ENCODE data around the gene ITGB1BP1. TPM values are rescaled to one million over a fixed set of nuclear protein-coding genes. Genes with fewer than 3 reads are reported as not detected.

Gene ITGB1BP1
- total RNA-seq, 1 donor from 2014 or later, result 41.0 TPM

DNA sequence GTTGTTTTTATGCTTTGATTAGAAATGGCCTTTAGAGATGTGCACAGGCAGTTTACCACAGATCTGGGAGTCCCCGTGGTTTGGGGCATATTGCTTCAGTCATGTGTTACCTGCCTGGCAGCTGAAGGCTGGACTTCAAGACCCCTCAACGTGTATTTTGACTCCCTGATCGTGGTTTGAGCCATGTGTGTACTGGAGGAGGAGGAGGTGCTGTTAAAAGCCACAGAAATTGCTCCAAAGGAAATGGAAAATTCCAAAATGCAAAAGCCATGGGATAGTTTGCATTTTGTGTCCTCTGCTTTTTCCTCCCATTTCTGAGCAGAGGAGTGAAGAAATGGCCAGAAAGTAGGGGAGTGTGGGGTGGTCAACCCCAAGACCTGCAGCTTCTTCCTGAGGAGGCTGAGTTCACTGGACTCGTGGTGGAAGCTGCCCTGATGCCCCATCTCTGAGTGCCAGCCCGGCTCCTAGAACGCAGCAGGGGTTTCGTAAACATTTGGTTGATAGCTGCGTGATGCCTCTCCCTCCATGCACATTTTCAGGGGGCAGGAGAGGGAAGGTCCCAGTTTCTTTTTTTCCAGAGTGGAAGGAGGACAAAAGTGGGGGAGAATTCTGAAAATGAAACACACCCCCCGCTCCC, 45.7 kb downstream of the ITGB1BP1 start:
- no peak for DNase-seq

DNA sequence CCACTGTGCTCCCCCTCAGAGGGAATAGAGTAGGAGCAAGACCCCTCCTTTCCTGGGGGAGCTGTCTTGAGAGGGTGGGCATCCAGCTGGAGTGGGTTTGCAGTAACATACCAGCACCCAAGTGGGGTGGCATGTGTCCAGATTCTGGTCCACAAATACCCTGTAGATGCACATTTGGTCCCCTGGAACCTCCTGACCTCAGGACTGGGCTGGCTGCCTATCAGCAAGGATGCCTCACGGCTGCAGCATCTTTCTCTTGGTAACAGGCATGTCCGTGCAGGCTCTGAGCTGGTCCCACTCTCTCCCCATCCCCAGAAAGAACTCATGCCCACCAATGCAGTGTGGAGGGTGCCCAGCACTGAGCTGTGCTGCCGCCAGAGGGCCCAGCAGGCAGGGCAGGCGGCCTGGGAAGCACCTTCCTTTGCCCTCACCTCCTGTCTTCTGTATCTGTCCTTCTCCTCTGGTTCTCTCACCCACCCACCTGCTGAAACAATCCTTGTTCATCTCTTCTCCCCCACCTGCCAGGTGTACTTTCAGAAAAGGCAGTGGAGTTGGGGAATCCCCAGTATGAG, 47.4 kb downstream of the ITGB1BP1 start:
- DNase-seq, result no peak

DNA sequence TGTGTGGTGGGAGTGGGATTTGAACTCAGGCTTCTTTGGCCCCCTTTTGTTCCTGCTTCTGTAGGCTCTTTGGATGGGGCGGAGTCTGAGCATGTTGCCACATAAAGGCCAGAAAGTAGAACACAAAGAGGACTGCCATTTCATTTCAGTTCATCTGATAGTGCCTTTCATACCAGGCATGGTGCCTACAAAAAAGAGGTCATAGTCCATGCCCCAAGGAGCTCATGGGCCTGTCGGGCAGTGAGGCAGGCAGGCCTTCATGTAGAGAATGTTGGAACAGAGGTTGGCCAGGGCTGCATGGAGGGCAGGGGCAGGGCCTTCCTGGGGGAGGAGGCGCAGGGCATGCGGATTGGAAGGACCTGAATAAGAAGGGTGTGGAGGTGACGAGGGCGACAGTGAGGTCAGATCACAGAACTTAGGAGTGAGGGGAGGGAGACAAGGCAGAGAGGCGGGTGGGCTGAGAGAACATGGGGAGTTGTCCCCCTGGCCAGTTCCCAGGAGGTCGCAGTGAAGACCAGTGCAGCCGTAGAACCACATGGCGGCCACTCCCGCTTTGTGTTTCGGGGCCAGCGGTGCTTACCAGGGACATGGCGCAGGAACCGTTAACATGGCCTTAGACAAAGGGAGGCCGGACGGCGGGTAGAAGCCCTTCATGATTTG, 49.1 kb downstream of the ITGB1BP1 start:
- DNase-seq, result no peak

DNA sequence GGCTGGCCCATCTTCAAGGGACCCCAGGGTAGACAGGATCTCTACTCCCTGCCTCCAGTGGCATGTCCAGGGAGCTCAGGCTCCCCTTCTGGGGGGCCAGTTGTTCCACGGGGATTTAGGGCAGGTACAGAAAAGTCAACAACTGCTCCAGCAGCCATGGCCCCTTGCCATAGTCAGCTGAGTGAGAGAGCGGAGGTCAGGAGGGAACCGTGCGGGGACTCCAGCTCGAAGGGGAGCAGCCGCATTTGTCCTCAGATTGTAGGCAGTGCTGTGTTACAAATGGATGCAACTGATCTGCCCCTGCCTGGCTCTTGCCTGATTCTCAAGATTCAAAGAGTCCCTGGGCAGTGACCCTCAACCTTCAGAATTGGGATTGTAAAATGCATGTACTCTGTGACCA, 49.9 kb downstream of the ITGB1BP1 start:
- no peak for DNase-seq

DNA sequence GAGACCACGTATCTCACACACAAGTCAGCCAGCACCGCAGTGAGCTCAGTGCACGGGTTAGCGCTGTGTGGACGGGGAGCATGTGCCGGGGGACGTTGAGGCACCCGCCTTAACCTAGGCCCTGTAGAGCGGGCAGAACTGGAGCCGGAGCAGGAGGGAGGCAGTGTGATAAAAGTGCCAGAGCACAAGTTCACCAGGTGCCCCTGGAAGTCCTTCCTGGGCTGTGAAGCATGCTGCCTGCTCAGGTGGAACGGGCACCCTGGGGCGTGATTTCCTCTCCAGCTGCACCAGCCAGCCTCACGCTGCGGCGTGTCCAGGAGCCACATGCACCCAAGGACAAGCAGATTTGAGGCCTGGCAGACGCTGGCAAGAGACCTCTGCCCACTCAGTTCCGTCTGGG, 50.3 kb downstream of the ITGB1BP1 start:
- no peak for DNase-seq

DNA sequence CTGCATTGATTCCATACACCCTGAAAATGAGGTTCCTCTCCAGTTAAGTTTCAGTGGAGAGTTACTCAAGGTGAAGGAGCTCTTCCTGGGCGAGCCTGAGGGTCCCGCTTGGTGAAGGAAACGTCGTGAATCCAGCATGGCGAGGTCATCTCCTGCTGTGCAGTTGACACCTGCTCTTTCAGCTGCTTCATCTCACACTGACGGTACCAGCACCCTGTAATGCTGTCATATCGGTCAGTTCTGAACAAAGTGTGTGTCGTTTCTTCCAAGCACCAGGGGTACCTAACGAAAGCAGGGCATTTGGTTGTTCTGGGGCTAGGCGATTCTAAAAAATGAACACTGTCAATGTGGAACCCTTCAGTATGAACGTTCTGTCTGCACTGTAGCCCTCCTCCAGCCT, 52.6 kb downstream of the ITGB1BP1 start:
- no peak for DNase-seq

DNA sequence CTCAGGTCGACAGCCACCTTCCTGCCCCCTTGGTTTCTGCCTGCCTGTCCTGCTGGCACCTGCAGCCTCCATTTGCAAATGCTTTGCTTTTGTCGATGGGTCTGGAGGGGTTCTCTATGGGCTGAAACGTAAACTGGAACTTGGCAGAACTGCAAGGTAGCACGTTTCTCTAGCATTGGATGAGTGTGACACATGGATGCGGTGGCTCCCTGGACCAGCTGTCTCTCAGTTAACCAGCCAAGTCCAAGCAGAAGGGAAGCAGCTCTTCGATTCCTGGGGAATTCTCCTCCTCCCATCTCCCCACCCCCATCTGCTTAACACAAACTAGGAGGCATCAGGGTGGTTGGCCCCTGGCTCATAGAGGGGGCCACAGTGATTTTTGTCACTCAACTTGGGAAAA, 57.3 kb downstream of the ITGB1BP1 start:
- DNase-seq, result no peak

DNA sequence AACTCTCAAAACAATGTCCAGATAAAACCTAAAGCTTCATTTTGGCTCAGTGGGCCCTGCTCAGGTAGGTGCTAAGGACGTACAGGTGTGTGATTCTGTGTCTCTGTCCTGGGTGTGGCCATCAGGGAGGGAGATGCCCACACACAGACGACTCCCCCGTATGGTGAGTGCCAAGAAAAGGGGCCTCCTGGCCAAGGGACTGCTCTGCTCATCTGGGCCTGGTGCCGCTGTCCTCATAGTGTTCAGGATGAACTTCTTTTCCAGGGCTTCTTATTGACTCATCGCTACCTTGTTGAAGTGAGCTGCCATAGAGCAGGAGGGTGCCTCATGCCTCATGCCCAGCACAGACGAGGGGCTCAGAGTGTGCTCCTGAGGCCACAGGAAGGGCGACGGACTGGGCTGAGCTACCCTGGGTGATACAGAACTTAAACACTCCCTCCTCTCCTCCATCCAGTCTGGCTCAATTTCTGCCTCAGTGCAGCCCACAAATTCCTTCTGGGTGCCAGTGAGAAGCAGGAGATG, 57.8 kb downstream of the ITGB1BP1 start:
- no peak for DNase-seq

DNA sequence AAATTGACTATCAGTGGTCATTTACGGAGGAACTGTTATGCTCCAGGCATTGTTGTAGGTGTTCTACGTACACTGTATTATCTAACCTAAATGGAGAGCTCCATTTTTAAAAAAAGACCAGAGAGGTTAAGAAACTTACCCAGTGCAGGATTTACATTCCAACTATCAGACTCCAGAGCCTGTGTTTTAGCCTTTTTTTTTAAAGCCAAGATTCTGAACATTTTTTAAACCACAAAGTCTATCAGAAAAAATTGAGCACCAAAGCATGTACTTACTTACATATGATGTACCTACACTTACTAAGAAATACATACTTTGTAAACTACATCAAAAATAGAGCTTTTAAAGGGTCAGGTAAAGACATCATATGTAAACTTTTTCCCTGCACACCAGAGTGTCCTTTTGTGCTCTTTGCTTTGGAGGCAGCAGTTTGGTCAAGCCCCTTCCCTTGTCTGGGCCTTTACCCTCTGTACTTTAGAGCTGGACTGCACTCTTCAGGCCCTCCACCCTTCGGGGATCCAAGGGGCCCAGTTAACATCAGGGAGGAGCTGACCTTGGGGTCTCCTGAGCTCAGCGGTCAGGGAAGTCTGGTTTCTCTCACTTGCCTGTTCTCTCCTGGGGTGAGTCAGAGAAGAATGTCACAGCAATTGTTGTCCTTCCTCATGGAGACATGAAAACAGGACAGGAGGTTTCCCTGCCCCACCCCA, 58.4 kb downstream of the ITGB1BP1 start:
- peak; percentile 55 for DNase-seq

DNA sequence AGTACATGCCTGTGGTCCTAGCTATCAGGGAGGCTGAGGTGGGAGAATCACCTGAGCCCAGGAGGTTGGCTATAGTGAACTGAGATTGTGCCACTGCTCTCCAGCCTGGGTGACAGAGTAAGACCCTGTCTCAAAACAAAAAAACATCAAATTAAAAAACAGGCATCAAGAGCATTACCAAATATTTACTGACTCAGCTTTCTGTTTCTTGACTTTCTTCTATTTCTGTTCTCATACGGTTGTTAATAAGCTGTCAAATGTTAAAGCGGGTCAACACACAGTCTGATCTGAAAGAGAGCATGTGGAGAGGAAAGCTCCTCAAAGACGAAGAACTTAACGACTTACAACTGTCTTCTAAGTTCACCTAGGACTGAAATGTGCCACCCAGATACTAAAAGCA, 59.0 kb downstream of the ITGB1BP1 start:
- no peak for DNase-seq

DNA sequence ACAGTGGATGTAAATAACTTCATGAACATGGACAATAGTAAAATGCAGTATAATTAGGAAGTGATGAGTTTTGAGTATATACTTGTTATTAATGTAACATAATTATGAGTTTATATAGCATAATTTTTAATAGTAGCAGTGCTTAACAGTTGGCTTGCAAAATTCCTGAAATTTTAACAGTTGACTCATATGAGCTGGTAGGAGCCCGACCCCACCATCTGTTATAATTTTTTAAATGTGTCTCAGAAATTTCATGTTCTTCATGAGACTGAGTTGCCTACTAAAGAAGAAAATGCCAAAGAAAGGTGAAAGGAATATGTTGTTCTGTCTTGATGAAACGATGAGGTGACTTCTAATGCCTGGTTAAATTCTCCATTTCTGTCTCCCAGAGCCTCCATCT, 62.6 kb downstream of the ITGB1BP1 start:
- DNase-seq, result no peak

DNA sequence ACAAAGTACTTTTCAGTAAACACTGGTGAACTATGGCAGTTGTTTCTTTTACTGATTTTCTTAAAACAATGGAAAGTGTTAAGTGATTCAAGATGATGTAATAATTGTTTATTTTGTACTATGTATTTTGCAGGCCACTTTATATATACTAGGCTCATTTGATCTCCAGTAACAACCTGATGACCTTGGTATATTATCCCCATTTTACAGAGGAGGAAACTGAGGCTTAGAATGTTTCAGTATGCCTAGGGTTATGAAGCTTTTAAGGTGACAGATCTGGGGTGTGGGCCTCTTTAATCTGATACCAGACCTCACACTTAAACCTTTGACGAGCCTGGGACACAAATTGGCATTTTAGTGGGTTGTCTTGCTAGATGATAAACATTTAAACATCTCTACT, 63.2 kb downstream of the ITGB1BP1 start:
- DNase-seq, result no peak

DNA sequence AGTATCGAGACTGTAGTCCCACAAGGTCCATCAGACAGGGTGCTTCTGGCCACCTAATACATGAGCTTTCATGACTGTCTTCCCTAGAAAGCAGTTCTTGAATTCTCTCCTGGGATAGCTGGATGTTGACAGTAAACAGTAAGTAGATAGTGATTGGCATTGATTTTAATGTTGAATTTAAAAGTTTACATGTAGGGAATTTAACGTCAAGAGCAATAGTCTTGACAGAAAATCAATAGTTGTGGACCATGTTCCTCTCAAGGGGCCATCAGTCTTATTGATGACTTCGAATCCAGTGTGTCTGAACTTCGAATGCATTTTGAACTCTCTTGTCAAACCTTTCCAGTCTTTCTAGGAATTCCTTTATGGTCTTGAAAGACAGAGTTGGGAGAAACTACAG, 63.9 kb downstream of the ITGB1BP1 start:
- DNase-seq, result no peak

DNA sequence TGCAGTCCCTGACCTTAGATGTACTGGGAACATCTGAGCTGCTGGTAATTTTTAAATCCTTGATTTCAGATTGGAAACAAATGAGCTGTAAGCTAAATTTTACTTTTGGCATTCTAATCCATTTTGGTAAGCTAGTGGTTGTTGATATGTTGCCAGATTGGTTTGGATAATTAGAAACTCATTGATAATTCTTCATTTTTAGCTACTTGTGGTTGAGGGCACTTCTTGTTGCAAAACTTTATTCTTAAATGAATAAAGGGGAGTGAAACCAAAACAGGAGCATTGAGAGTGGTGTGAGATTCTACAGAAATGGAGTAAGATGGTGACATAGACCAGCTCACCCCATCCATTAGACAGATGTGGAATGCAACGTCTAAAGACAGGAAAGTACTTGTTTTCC, 64.5 kb downstream of the ITGB1BP1 start:
- no peak for DNase-seq

DNA sequence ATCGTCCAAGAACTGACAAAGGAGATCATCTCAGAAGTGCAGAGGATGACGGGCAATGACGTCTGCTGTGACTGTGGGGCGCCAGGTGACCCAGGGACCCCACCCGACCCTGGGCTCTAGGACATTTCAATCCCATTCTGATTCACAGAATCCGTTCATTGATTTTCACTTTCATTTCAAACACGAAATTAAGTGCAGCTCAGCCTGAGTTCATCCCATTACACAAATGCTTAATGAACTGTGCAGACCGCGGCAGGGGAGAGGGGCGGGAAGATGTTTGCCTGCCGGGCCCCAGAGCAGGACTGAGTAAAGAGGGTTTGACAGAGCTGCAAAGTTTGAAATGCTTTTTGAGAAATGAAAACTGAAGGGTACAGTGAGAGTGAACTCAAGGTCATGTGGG, 67.1 kb downstream of the ITGB1BP1 start:
- DNase-seq, result no peak

DNA sequence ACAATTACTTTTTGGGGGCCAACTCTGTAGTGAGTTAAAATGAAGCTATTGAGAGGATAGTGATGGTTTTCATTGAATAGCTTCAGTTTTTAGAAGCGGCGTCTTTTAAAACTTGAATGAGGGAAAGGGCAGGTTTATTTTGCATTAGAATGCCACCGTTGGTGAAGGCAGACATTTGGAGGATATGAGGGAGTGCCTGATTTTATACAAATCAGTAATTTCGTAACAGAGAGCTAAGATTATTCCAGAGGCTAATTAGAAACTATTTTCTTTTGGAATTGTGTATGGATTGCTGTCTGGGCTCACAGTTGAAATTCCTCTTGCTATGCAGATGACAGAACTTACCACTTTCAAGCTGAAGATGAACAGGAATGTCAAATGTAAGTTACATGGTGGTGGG, 67.6 kb downstream of the ITGB1BP1 start:
- DNase-seq, result no peak

DNA sequence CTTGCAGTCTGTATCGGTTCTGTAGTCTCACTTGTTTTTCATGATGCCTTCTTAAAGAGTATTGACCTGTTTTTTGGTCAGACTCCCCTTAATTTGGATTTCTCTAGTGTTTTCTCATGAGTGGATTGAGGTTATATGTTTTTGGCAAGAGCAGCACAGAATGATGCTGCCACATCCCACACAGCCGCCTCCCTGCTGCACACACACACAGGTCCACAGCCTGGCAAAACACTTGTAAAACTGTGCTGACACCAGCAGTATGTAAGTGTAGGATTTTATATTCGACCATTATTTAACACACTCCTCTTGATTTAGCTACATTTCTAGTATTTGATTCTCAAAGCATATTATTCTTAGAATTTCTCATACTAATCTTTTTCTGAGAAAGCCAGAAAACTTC, 68.1 kb downstream of the ITGB1BP1 start:
- DNase-seq, result no peak

DNA sequence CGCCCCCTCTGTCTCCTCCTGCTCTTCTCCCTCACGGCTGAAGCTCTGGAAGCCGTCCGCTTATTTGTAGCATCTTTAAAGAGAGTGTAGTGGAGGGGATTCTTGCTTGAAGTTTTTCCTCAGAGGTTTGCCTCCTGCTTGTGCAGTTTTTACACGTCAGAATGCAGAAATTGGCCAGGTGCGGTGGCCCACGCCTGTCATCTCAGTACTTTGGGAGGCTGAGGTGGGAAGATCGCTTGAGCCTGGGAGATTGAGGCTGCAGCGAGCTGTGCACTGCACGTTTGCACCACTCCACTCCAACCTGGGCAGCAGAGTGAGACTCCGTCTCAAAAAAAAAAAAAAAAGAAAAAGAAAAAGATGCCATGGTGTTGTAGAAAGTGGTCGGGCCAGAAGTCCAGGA, 69.0 kb downstream of the ITGB1BP1 start:
- DNase-seq, result no peak

Other genes starting within 250 kb of the ITGB1BP1 start
- gene ASAP2, start 216.7 kb downstream of the ITGB1BP1 start, total RNA-seq, result 58.0 and 59.6 TPM in 2 replicates
- gene CPSF3, start 126 bp upstream of the ITGB1BP1 start, total RNA-seq, result 44.1 and 99.6 TPM in 2 replicates
- 29.4 and 38.8 TPM in 2 replicates for gene IAH1, start 51.0 kb upstream of the ITGB1BP1 start, total RNA-seq
- 54.0 and 65.0 TPM in 2 replicates for gene ADAM17, start 132.3 kb upstream of the ITGB1BP1 start, total RNA-seq
- 179 and 304 TPM in 2 replicates for gene YWHAQ, start 207.5 kb upstream of the ITGB1BP1 start, total RNA-seq